NCI-H82 treated with DMSO at 0.1 percent for 48 hours (cell line): ENCODE measurements around the gene TPP1.

Experiments
- DNase-seq: peaks from one replicate; lab custom pipeline; 2025; ENCODE audit not compliant: unreplicated experiment; lab: John Stamatoyannopoulos, UW

Gene TPP1

GRCh38 chr11:6566704-6567370 is 52.4 kb downstream of the TPP1 start:
- DNase-seq, result no peak

- DNase-seq, result no peak
Observed at GRCh38 chr11:6565988-6566703, 53.1 kb downstream of the TPP1 start.

GRCh38 chr11:6565325-6565724 is 53.9 kb downstream of the TPP1 start:
- DNase-seq, result no peak

- no peak for DNase-seq
Observed at GRCh38 chr11:6563667-6564066, 55.6 kb downstream of the TPP1 start.

- DNase-seq, result no peak
Observed at GRCh38 chr11:6563121-6563619, 56.1 kb downstream of the TPP1 start.
